Measurements from ENCODE around the gene CORIN.

CORIN gene

GRCh38 chr4:47736146-47736545 is 101.7 kb downstream of the CORIN start:
- in situ Hi-C loops (cut with MboI; ENCODE audit: low sequenced_read_pairs) = no loop called here

- in situ Hi-C loops (cut with MboI; ENCODE audit: low sequenced_read_pairs) = no loop called here
Observed at GRCh38 chr4:47733302-47734175, 104.3 kb downstream of the CORIN start.

GRCh38 chr4:47731182-47731581 is 106.7 kb downstream of the CORIN start:
- in situ Hi-C loops (cut with MboI; ENCODE audit: low sequenced_read_pairs) = no loop called here

GRCh38 chr4:47729131-47729680 is 108.7 kb downstream of the CORIN start:
- in situ Hi-C loops (cut with MboI; ENCODE audit: low sequenced_read_pairs) = no loop called here

GRCh38 chr4:47721892-47722575 is 115.8 kb downstream of the CORIN start:
- in situ Hi-C loops (cut with MboI; ENCODE audit: low sequenced_read_pairs) = loop anchor here (25.0 kb wide), 1 partner anchor 115 kb away; the partner anchor contains the start of gene CORIN

GRCh38 chr4:47721485-47721884 is 116.4 kb downstream of the CORIN start:
- in situ Hi-C loops (cut with MboI; ENCODE audit: low sequenced_read_pairs) = loop anchor here (25.0 kb wide), 1 partner anchor 116 kb away; the partner anchor contains the start of gene CORIN

GRCh38 chr4:47720787-47721186 is 117.1 kb downstream of the CORIN start:
- in situ Hi-C loops (cut with MboI; ENCODE audit: low sequenced_read_pairs) = loop anchor here (25.0 kb wide), 1 partner anchor 117 kb away; the partner anchor contains the start of gene CORIN

- in situ Hi-C loops (cut with MboI; ENCODE audit: low sequenced_read_pairs) = loop anchor here (25.0 kb wide), 1 partner anchor 118 kb away; the partner anchor contains the start of gene CORIN
Observed at GRCh38 chr4:47719576-47719975, 118.3 kb downstream of the CORIN start.

- in situ Hi-C loops (cut with MboI; ENCODE audit: low sequenced_read_pairs) = loop anchor here (25.0 kb wide), 1 partner anchor 119 kb away; the partner anchor contains the start of gene CORIN
Observed at GRCh38 chr4:47718696-47719095, 119.2 kb downstream of the CORIN start.

- in situ Hi-C loops (cut with MboI; ENCODE audit: low sequenced_read_pairs) = loop anchor here (25.0 kb wide), 1 partner anchor 120 kb away; the partner anchor contains the start of gene CORIN
Observed at GRCh38 chr4:47717188-47717587, 120.7 kb downstream of the CORIN start.

GRCh38 chr4:47715716-47716416 is 122.0 kb downstream of the CORIN start:
- in situ Hi-C loops (cut with MboI; ENCODE audit: low sequenced_read_pairs) = loop anchor here (25.0 kb wide), 1 partner anchor 121 kb away; the partner anchor contains the start of gene CORIN

- in situ Hi-C loops (cut with MboI; ENCODE audit: low sequenced_read_pairs) = loop anchor here (25.0 kb wide), 1 partner anchor 123 kb away; the partner anchor contains the start of gene CORIN
Observed at GRCh38 chr4:47714269-47714668, 123.6 kb downstream of the CORIN start.

- in situ Hi-C loops (cut with MboI; ENCODE audit: low sequenced_read_pairs) = loop anchor here (25.0 kb wide), 1 partner anchor 124 kb away; the partner anchor contains the start of gene CORIN
Observed at GRCh38 chr4:47713129-47713834, 124.6 kb downstream of the CORIN start.

GRCh38 chr4:47711646-47712045 is 126.2 kb downstream of the CORIN start:
- in situ Hi-C loops (cut with MboI; ENCODE audit: low sequenced_read_pairs) = loop anchor here (25.0 kb wide), 1 partner anchor 126 kb away; the partner anchor contains the start of gene CORIN

GRCh38 chr4:47711183-47711582 is 126.7 kb downstream of the CORIN start:
- in situ Hi-C loops (cut with MboI; ENCODE audit: low sequenced_read_pairs) = loop anchor here (25.0 kb wide), 1 partner anchor 126 kb away; the partner anchor contains the start of gene CORIN

- in situ Hi-C loops (cut with MboI; ENCODE audit: low sequenced_read_pairs) = loop anchor here (25.0 kb wide), 1 partner anchor 131 kb away; the partner anchor contains the start of gene CORIN
Observed at GRCh38 chr4:47706352-47706751, 131.5 kb downstream of the CORIN start.

- in situ Hi-C loops (cut with MboI; ENCODE audit: low sequenced_read_pairs) = loop anchor here (25.0 kb wide), 1 partner anchor 132 kb away; the partner anchor contains the start of gene CORIN
Observed at GRCh38 chr4:47705326-47705981, 132.4 kb downstream of the CORIN start.

GRCh38 chr4:47704693-47705325 is 133.1 kb downstream of the CORIN start:
- in situ Hi-C loops (cut with MboI; ENCODE audit: low sequenced_read_pairs) = loop anchor here (25.0 kb wide), 1 partner anchor 132 kb away; the partner anchor contains the start of gene CORIN
